H1 (cell line): ENCODE results near the gene FHIT. TPM values are rescaled to one million over a fixed set of nuclear protein-coding genes. Genes with fewer than 3 reads are reported as not detected.

Source experiments
- CTCF ChIA-PET: fragments of 300-600 bp; sonication (Branson Sonifier 250); formaldehyde crosslinking; loops from one replicate; lab custom pipeline; 2021; ENCODE audit not compliant: partially characterized antibody; lab: Charles Lee
- POLR2A ChIA-PET: fragments of 300-600 bp; sonication (Branson Sonifier 250); formaldehyde crosslinking; loops from one replicate; lab custom pipeline; 2021; ENCODE audit warnings: inconsistent platforms; ENCODE audit not compliant: partially characterized antibody; lab: Charles Lee
- DNase-seq, 2 experiments: peaks; one replicate each; pipeline versions ENCODE4 v3.0.0 to v3.0.0-alpha.2; 2010 to 2022; ENCODE audit warnings: low spot score in 2 of 2, low read depth in 1 of 2, mixed read lengths in 1 of 2
- FAIRE-seq: peaks from 2 replicates; lab custom pipeline; 2011; peaks lifted over from hg19 to GRCh38; lab: Jason Lieb, UNC
- H2AFZ ChIP-seq: 2 replicates; pipeline ENCODE4 v1.8.1; 2012; ENCODE audit warnings: low read length, inconsistent platforms
- H2AK5ac ChIP-seq: 2 replicates; pipeline ENCODE4 v1.6.1; 2013; ENCODE audit warnings: low read depth, low read length
- H2BK120ac ChIP-seq: replicated peaks from 2 replicates; pipeline ENCODE3; 2013; ENCODE audit warnings: low read depth, low read length, inconsistent platforms
- H2BK12ac ChIP-seq: 2 replicates; pipeline ENCODE4 v1.6.1; 2013; ENCODE audit warnings: low read depth, low read length
- H2BK15ac ChIP-seq: 2 replicates; pipeline ENCODE4 v1.6.1; 2013; ENCODE audit warnings: low read length
- H2BK20ac ChIP-seq: 2 replicates; pipeline ENCODE4 v1.6.1; 2013; ENCODE audit warnings: low read length
- H2BK5ac ChIP-seq: 2 replicates; pipeline ENCODE4 v1.6.1; 2013; ENCODE audit warnings: low read depth, low read length
- H3K14ac ChIP-seq: 2 replicates; pipeline ENCODE4 v1.6.1; 2013; ENCODE audit warnings: inconsistent platforms; ENCODE audit not compliant: insufficient read length
- H3K18ac ChIP-seq: 2 replicates; pipeline ENCODE4 v1.6.1; 2013; ENCODE audit warnings: low read length; ENCODE audit errors: extremely low read depth
- H3K23ac ChIP-seq: 2 replicates; pipeline ENCODE4 v1.6.1; 2013; ENCODE audit warnings: inconsistent platforms; ENCODE audit not compliant: insufficient read length
- H3K23me2 ChIP-seq: 2 replicates; pipeline ENCODE4 v1.6.1; 2013; ENCODE audit warnings: low read depth, low read length
- H3K27ac ChIP-seq: 2 replicates; pipeline ENCODE4 v1.6.1; 2011; ENCODE audit warnings: low read depth, low read length, inconsistent platforms
- H3K27me3 ChIP-seq, 4 experiments: replicated peaks in 1 of 4; 1 replicate in 1 of 4; 2 replicates in 3 of 4; pipeline versions ENCODE4 v1.6.1 to v1.8.1; 2011 to 2013; ENCODE audit warnings: low read length in 3 of 4, mild to moderate bottlenecking in 3 of 4, inconsistent platforms in 2 of 4, mixed read lengths in 2 of 4, moderate library complexity in 1 of 4; ENCODE audit not compliant: control insufficient read depth in 3 of 4, insufficient read depth in 3 of 4; ENCODE audit errors: extremely low read depth in 1 of 4
- H3K36me3 ChIP-seq, 4 experiments: 2 replicates each; pipeline versions ENCODE4 v1.6.1 to v1.8.1; 2011 to 2013; ENCODE audit warnings: mild to moderate bottlenecking in 4 of 4, low read length in 3 of 4, moderate library complexity in 2 of 4, control low read depth in 1 of 4, inconsistent platforms in 1 of 4; ENCODE audit not compliant: insufficient read depth in 4 of 4, control insufficient read depth in 2 of 4
- H3K4ac ChIP-seq: replicated peaks from 2 replicates; pipeline ENCODE3; 2013; ENCODE audit warnings: low read length, low read depth, mixed read lengths, inconsistent platforms; ENCODE audit not compliant: insufficient read length
- H3K4me1 ChIP-seq, 4 experiments: replicated peaks in 1 of 4; 1 replicate in 1 of 4; 2 replicates in 3 of 4; pipeline versions ENCODE4 v1.6.1 to v1.8.1; 2011 to 2013; ENCODE audit warnings: low read length in 3 of 4, inconsistent platforms in 2 of 4, mixed read lengths in 1 of 4; ENCODE audit not compliant: insufficient read depth in 4 of 4, control insufficient read depth in 3 of 4
- H3K4me2 ChIP-seq, 2 experiments: 2 replicates each; pipeline versions ENCODE4 v1.6.1 to v1.8.1; 2011 to 2013; ENCODE audit warnings: low read depth in 2 of 2, low read length in 2 of 2, control low read depth in 1 of 2, inconsistent platforms in 1 of 2, mild to moderate bottlenecking in 1 of 2; ENCODE audit not compliant: insufficient read depth in 1 of 2
- H3K4me3 ChIP-seq, 4 experiments: fragments of 200-600, 300-600 bp in 1 of 4; sonication (generic), shearing (Covaris generic), sonication (Bioruptor Twin) in 1 of 4; 2 replicates each; pipeline versions ENCODE4 v1.5.1 to v1.8.1; 2011 to 2016; ENCODE audit warnings: low read length in 4 of 4, low read depth in 3 of 4, control low read depth in 2 of 4, inconsistent platforms in 2 of 4, mild to moderate bottlenecking in 2 of 4, mixed read lengths in 1 of 4, moderate library complexity in 1 of 4; ENCODE audit not compliant: insufficient read depth in 2 of 4; ENCODE audit errors: extremely low read depth in 1 of 4
- H3K56ac ChIP-seq: replicated peaks from 2 replicates; pipeline ENCODE3; 2013; ENCODE audit warnings: low read depth, mild to moderate bottlenecking, mixed read lengths, low read length, inconsistent platforms; ENCODE audit not compliant: insufficient read length
- H3K79me1 ChIP-seq: 2 replicates; pipeline ENCODE4 v1.6.1; 2013; ENCODE audit warnings: low read depth, low read length, control low read depth
- H3K79me2 ChIP-seq, 2 experiments: 2 replicates each; pipeline versions ENCODE4 v1.6.1 to v1.8.1; 2012 to 2013; ENCODE audit warnings: low read length in 2 of 2, mild to moderate bottlenecking in 2 of 2, inconsistent platforms in 1 of 2; ENCODE audit not compliant: insufficient read depth in 2 of 2, control insufficient read depth in 1 of 2
- H3K9ac ChIP-seq, 4 experiments: replicated peaks in 1 of 4; 1 replicate in 1 of 4; 2 replicates in 3 of 4; pipeline versions ENCODE4 v1.6.1 to v1.8.1; 2011 to 2013; ENCODE audit warnings: low read depth in 3 of 4, low read length in 3 of 4, control low read depth in 2 of 4, mild to moderate bottlenecking in 2 of 4, moderate library complexity in 2 of 4, inconsistent platforms in 1 of 4; ENCODE audit errors: extremely low read depth in 1 of 4
- H3K9me3 ChIP-seq, 2 experiments: 2 replicates each; pipeline versions ENCODE4 v1.6.1 to v1.8.1; 2012 to 2013; ENCODE audit warnings: mild to moderate bottlenecking in 2 of 2, moderate library complexity in 2 of 2, control low read depth in 1 of 2, inconsistent platforms in 1 of 2, low read depth in 1 of 2, low read length in 1 of 2, mixed read lengths in 1 of 2; ENCODE audit not compliant: insufficient read depth in 2 of 2
- H4K20me1 ChIP-seq, 2 experiments: replicated peaks in 1 of 2; 2 replicates each; pipeline versions ENCODE3 to v1.8.1; 2011 to 2013; ENCODE audit warnings: inconsistent platforms in 2 of 2, low read length in 2 of 2, mild to moderate bottlenecking in 1 of 2; ENCODE audit not compliant: insufficient read depth in 2 of 2, control insufficient read depth in 1 of 2
- H4K5ac ChIP-seq: 2 replicates; pipeline ENCODE4 v1.6.1; 2013; ENCODE audit warnings: low read length, low read depth, mixed read lengths, inconsistent platforms; ENCODE audit not compliant: insufficient read length
- H4K8ac ChIP-seq: 2 replicates; pipeline ENCODE4 v1.8.0; 2013; ENCODE audit warnings: mild to moderate bottlenecking, moderate library complexity, low read length, inconsistent platforms; ENCODE audit not compliant: insufficient read depth; ENCODE audit errors: extremely low read depth
- H4K91ac ChIP-seq: replicated peaks from 2 replicates; pipeline ENCODE3; 2013; ENCODE audit warnings: low read length, mixed read lengths, inconsistent platforms; ENCODE audit not compliant: insufficient read length
- CEBPB ChIP-seq: IDR thresholded peaks from 2 replicates; pipeline ENCODE4 v1.6.1; 2012; ENCODE audit warnings: low read depth, low read length
- KDM1A ChIP-seq: fragments of 200-600, 300-600 bp; sonication (generic); IDR thresholded peaks from 2 replicates; pipeline ENCODE4 v1.7.1; 2016; ENCODE audit warnings: mild to moderate bottlenecking, low read length, borderline replicate concordance
- TAF1 ChIP-seq: IDR thresholded peaks from 2 replicates; pipeline ENCODE4 v1.6.1; 2011; ENCODE audit warnings: mild to moderate bottlenecking, low read depth, low read length
- polyA plus RNA-seq, 7 experiments: library from polyadenylated mRNA; depleted of rRNA in 3 of 7; stranded (reverse) in 5 of 7; unstranded in 2 of 7; fragments of >200 nt in 5 of 7; fragments of 200-250 nt in 2 of 7; gene quantifications; 1 replicate in 5 of 7; 2 replicates in 1 of 7; 4 replicates in 1 of 7; pipeline versions ENCODE4 v1.2.1 to v1.2.3, GENCODE V29; 2011 to 2013; ENCODE audit warnings: missing spikeins in 2 of 7, mixed read lengths in 2 of 7
- total RNA-seq: library from RNA; stranded (reverse); fragmentation: NEBNext Ultra II Directional; extraction: Animal tissue kit (Norgen Biotek cat#: 25700); gene quantifications from 2 replicates; pipeline ENCODE4 v1.2.1, GENCODE V29; 2021

Gene FHIT
- total and polyA plus RNA-seq, 2 of the 8 experiments (the other 6 are each of a cell fraction or from before 2014, with no cell fraction given): 1.2 to 3.2 TPM

DNA sequence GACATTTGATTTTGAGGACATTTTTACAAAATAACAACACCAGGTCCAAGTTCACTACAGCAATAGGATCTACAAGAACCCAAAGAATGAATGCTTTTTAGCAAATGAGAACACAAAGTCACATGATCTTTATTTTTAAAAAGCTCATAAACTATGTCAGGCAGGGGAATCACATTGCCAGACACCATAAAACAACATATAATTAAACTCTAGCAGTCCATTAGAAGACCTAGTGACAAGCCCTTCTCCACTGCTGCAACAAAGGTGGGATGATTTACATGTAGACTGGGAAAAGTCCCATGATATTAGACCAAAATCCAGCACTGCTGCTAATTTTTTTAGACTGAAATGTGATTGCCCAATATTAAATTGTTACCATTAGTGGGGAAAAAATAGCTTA is 92.6 kb downstream of the FHIT start:
- Histone ChIP-seq H3K9ac (no peak overlapping the region), H3K4me3 (no peak overlapping the region), H2BK20ac (no peak overlapping the region), H2BK120ac (no peak overlapping the region), H4K5ac (no peak overlapping the region), H3K18ac (no peak overlapping the region), H3K23ac (no peak overlapping the region), H2BK5ac (no peak overlapping the region), H3K27ac (no peak overlapping the region), H3K36me3 (no peaks in the 10 kb centered on the region), H4K8ac (no peak overlapping the region), H3K79me2 (no peaks in the 10 kb centered on the region), H3K9me3 (no peaks in the 10 kb centered on the region), H3K4me1 (peaks cover 0 to 5% (median under 1%) of the 10 kb centered on the region in 4 experiments; a peak in 3 of 7 replicates), H3K14ac (no peak overlapping the region), H2BK12ac (no peak overlapping the region), H3K27me3 (no peaks in the 10 kb centered on the region), H3K23me2 (no peaks in the 10 kb centered on the region), H4K20me1 (no peaks in the 10 kb centered on the region), H3K56ac (no peak overlapping the region), H2AFZ (no peak overlapping the region), H4K91ac (no peak overlapping the region), H3K4me2 (no peak overlapping the region), H2AK5ac (no peak overlapping the region), H2BK15ac (no peak overlapping the region), H3K4ac (no peak overlapping the region), H3K79me1 (no peaks in the 10 kb centered on the region)
- CTCF ChIA-PET: interaction anchor here (0.7 kb wide), 1 partner anchor 14 kb away, joined by 3 read pairs; no protein-coding TSS in a partner anchor
- FAIRE-seq (no peak), DNase-seq (no peak)
- POLR2A ChIA-PET: no interaction called here
- TF ChIP-seq TAF1 (no peak), KDM1A (no peak), CEBPB (0 out of 2 replicates have a peak, but pooled peaks have one; percentile 16)
